ENCODE data around the gene ACOXL. TPM values are rescaled to one million over a fixed set of nuclear protein-coding genes. Genes with fewer than 3 reads are reported as not detected.

ACOXL gene
- total RNA-seq, 3 donors from 2014 or later (not counting 1 experiment from before 2014, with no cell fraction given), result not detected

DNA sequence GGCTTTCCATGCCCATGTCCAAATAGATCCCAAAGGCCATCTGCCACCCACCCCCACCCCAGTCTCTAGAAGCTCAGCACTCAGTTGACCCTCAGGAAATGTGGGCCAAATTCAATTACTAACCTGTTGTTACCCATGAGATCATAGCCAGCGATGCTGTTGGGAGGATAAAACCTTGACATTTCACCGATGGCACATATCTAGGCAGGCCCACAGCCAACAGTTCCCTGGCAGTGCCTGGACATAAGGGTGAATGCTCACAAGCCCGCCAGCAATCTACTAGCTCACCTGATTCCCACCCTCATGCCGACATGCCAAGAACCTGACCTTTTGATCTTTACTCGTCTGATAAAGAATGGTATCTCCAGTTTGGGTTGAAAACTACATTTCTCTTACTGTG, 11.8 kb upstream of the ACOXL start:
- no peak overlapping the region for H3K27ac ChIP-seq (ENCODE audit: low read length)
- Mint-ChIP-seq H3K4me1 (no peaks in the 10 kb centered on the region), H3K27ac (no peak overlapping the region), H3K27me3 (ENCODE audit: low read depth in 2 of 2) (peaks cover 22 to 34% of the 10 kb centered on the region in 2 donors), H3K36me3 (no peaks in the 10 kb centered on the region), H3K9me3 (no peaks in the 10 kb centered on the region), H3K4me3 (no peak overlapping the region)
- H3K36me3 ChIP-seq (ENCODE audit: control insufficient read depth, insufficient read depth, low read length), result no peaks in the 10 kb centered on the region
- WGBS (ENCODE audit: insufficient coverage), result 94% methylated on average over 3 of the region's 5 CpGs
- no peaks in the 10 kb centered on the region for H3K9me3 ChIP-seq (ENCODE audit: control insufficient read depth, insufficient read depth, low read length)
- TF ChIP-seq, protein P1, sequence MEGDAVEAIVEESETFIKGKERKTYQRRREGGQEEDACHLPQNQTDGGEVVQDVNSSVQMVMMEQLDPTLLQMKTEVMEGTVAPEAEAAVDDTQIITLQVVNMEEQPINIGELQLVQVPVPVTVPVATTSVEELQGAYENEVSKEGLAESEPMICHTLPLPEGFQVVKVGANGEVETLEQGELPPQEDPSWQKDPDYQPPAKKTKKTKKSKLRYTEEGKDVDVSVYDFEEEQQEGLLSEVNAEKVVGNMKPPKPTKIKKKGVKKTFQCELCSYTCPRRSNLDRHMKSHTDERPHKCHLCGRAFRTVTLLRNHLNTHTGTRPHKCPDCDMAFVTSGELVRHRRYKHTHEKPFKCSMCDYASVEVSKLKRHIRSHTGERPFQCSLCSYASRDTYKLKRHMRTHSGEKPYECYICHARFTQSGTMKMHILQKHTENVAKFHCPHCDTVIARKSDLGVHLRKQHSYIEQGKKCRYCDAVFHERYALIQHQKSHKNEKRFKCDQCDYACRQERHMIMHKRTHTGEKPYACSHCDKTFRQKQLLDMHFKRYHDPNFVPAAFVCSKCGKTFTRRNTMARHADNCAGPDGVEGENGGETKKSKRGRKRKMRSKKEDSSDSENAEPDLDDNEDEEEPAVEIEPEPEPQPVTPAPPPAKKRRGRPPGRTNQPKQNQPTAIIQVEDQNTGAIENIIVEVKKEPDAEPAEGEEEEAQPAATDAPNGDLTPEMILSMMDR (IDR thresholded peaks at IDR 0.05), result no peak
- no peak for DNase-seq
- H3K4me1 ChIP-seq (ENCODE audit: control insufficient read depth, insufficient read depth, low read length), result no peaks in the 10 kb centered on the region
- intact Hi-C loops (cut with micrococcal nuclease), result no loop called here
- H3K4me3 ChIP-seq (ENCODE audit: low read length), result no peak overlapping the region
- no peak for ATAC-seq
- peaks cover 4% of the 10 kb centered on the region for H3K27me3 ChIP-seq (ENCODE audit: control insufficient read depth, insufficient read depth, low read length)

DNA sequence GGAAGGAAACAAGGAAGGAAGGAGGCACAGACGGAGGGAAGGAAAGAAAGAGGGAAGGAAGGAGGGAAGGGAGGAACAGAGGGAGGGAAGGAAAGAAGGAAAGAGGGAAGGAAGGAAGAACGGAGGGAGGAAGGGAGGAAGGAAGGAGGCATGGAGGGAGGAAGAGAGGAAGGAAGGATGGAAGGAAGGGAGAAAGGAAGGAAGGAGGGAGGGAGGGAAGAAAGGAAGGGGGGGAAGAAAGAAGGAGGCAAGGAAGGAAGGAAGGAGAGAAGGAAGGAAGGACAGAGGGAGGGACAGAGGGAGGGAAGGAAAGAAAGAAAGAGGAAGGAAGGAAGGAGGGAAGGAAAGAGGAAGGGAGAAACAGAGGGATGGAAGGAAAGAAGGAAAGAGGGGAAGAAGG, 7.6 kb upstream of the ACOXL start:
- ATAC-seq, result no peak
- peaks cover 10 to 11% of the 10 kb centered on the region in 2 donors for H3K27me3 Mint-ChIP-seq (ENCODE audit: low read depth in 2 of 2)
- Histone ChIP-seq H3K36me3 (ENCODE audit: control insufficient read depth, insufficient read depth, low read length) (no peaks in the 10 kb centered on the region), H3K9me3 (ENCODE audit: control insufficient read depth, insufficient read depth, low read length) (no peaks in the 10 kb centered on the region), H3K27ac (ENCODE audit: low read length) (no peak overlapping the region), H3K4me3 (ENCODE audit: low read length) (no peak overlapping the region), H3K27me3 (ENCODE audit: control insufficient read depth, insufficient read depth, low read length) (no peaks in the 10 kb centered on the region), H3K4me1 (ENCODE audit: control insufficient read depth, insufficient read depth, low read length) (no peaks in the 10 kb centered on the region)
- no peaks in the 10 kb centered on the region for H3K4me1 Mint-ChIP-seq
- no peak overlapping the region for H3K4me3 Mint-ChIP-seq
- TF ChIP-seq, protein P1 (IDR thresholded peaks at IDR 0.05), result no peak
- H3K27ac Mint-ChIP-seq, result no peak overlapping the region
- 73% methylated on average over 2 of the region's 2 CpGs for WGBS (ENCODE audit: insufficient coverage)
- DNase-seq, result no peak
- H3K9me3 Mint-ChIP-seq, result no peaks in the 10 kb centered on the region
- no peaks in the 10 kb centered on the region for H3K36me3 Mint-ChIP-seq
- intact Hi-C loops (cut with micrococcal nuclease), result no loop called here

DNA sequence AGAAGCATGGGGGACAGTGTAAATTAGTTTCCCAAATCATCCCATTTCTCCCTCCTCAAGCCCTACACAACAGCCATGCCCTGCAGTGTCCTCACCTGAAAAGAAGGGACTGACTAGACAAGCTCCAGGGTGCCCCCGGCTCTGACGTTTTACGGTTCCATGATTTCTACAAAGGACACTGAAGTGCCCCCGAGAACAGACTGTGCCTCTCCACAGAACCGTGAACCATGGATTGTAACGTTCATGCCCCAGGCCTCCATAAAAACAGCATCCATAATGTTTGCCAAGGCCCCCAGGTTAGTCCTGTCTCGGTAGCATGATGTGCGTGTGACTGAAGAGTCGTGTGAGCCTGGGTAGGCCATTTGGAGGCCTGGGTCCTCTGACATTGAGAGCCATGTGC, 7.0 kb upstream of the ACOXL start:
- Mint-ChIP-seq H3K4me1 (no peaks in the 10 kb centered on the region), H3K27me3 (ENCODE audit: low read depth in 2 of 2) (peaks cover 9 to 12% of the 10 kb centered on the region in 2 donors), H3K36me3 (no peaks in the 10 kb centered on the region), H3K9me3 (no peaks in the 10 kb centered on the region), H3K27ac (no peak overlapping the region), H3K4me3 (no peak overlapping the region)
- intact Hi-C loops (cut with micrococcal nuclease), result no loop called here
- Histone ChIP-seq H3K9me3 (ENCODE audit: control insufficient read depth, insufficient read depth, low read length) (no peaks in the 10 kb centered on the region), H3K27ac (ENCODE audit: low read length) (no peak overlapping the region), H3K4me3 (ENCODE audit: low read length) (no peak overlapping the region), H3K4me1 (ENCODE audit: control insufficient read depth, insufficient read depth, low read length) (no peaks in the 10 kb centered on the region), H3K36me3 (ENCODE audit: control insufficient read depth, insufficient read depth, low read length) (no peaks in the 10 kb centered on the region), H3K27me3 (ENCODE audit: control insufficient read depth, insufficient read depth, low read length) (no peaks in the 10 kb centered on the region)
- DNase-seq (no peak), ATAC-seq (no peak)
- TF ChIP-seq, protein P1 (IDR thresholded peaks at IDR 0.05), result no peak
- 94% methylated on average over 9 of the region's 9 CpGs for WGBS (ENCODE audit: insufficient coverage)

DNA sequence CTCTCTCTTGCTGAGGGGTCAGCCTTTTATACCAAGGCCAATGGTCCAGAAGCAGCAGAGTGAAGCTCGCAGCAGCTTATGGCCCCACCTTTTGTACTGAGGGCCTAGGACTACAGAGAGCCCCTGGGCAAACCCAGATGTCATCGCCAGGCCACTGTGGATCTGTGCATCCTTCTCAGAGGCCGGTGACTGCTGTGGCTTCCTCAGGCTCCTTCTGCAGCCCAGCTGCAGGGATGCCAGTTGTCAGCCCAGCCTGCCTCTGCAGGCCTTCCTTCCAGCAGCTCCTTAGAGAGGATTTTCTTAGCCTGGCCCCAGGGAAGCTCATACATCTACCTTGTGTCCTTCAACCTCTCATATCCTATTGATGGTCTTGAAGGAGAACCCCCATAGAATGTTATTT, 6.5 kb upstream of the ACOXL start:
- Mint-ChIP-seq H3K27ac (no peak overlapping the region), H3K36me3 (no peaks in the 10 kb centered on the region), H3K4me1 (no peaks in the 10 kb centered on the region), H3K9me3 (no peaks in the 10 kb centered on the region), H3K4me3 (no peak overlapping the region), H3K27me3 (ENCODE audit: low read depth in 2 of 2) (peaks cover 14 to 17% of the 10 kb centered on the region in 2 donors)
- TF ChIP-seq, protein P1 (IDR thresholded peaks at IDR 0.05), result no peak
- H3K36me3 ChIP-seq (ENCODE audit: control insufficient read depth, insufficient read depth, low read length), result no peaks in the 10 kb centered on the region
- ATAC-seq (no peak), DNase-seq (no peak)
- 85% methylated on average over 3 of the region's 3 CpGs for WGBS (ENCODE audit: insufficient coverage)
- no peak overlapping the region for H3K27ac ChIP-seq (ENCODE audit: low read length)
- H3K4me1 ChIP-seq (ENCODE audit: control insufficient read depth, insufficient read depth, low read length), result no peaks in the 10 kb centered on the region
- H3K27me3 ChIP-seq (ENCODE audit: control insufficient read depth, insufficient read depth, low read length), result no peaks in the 10 kb centered on the region
- intact Hi-C loops (cut with micrococcal nuclease), result no loop called here
- no peaks in the 10 kb centered on the region for H3K9me3 ChIP-seq (ENCODE audit: control insufficient read depth, insufficient read depth, low read length)
- no peak overlapping the region for H3K4me3 ChIP-seq (ENCODE audit: low read length)

Measured in natural killer cell (primary cell).